Measurements from ENCODE around the gene TMF1. TPM values are rescaled to one million over a fixed set of nuclear protein-coding genes. Genes with fewer than 3 reads are reported as not detected.

Gene TMF1
- total RNA-seq, 2 experiments from 2014 or later, result 47.5 to 49.3 TPM

DNA sequence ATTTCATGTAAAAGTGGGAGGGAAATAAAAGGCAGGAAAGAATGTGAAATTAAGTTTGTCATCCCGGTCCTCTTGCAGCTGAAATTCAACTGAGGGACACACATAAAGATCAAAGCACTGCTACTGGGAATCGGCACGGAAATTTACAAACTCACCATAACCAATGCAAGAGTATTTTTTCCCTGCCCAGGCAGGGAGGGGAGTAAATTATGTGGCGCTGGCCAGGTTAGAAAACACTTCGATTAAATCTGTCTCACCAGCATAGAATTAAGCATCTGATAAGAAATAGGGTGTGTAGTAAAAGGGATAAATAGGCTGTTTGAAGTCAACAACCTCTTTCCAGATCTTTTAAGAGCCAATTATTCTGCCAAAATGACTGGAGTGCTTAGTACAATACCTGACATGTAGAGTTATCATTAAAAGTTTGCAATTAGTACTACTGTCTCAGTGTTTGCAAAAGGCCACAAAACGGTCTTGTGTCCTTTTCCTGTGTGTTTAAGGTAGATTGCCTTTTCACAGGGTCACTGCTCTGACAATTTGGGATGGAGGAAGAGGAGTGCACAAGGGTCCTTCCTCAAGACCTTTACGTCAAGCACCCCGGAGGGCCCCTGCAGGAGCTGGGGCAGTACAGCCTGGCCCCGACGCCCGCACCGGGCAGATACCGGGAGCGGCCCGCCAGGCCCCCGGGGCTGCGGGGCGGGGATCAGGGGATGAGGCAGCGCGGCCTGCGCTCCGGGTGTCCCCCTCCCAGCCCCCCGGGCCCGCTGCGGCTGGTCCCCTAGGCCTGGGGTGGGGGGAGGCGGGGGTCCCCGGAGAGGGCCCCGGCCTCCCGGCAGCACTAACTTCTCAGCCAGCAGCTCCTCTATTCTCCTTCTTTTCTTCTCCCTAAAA is 27.4 kb upstream of the TMF1 start:
- Mint-ChIP-seq H3K27me3 (ENCODE audit: low read depth) (no peaks in the 10 kb centered on the region), H3K4me1 (ENCODE audit: low read depth) (peaks cover 69% of the 10 kb centered on the region), H3K4me3 (peak overlapping the region; percentile 81), H3K36me3 (ENCODE audit: low read depth) (peaks cover 26% of the 10 kb centered on the region), H3K9me3 (ENCODE audit: insufficient read depth) (no peaks in the 10 kb centered on the region), H3K27ac (peak overlapping the region; percentile 77)
- peak; percentile 25 for ATAC-seq
- ChIA-PET CTCF (interaction anchor here (2.8 kb wide), 1 partner anchor 15 kb away, joined by 11 read pairs; no protein-coding TSS in a partner anchor), POLR2A (interaction anchor here (1.0 to 8.7 kb wide), 10 partner anchors 8 to 120 kb away, joined by 3 to 50 read pairs (median 7); partner anchors contain the start of gene TMF1)
- DNase-seq, result no peak

DNA sequence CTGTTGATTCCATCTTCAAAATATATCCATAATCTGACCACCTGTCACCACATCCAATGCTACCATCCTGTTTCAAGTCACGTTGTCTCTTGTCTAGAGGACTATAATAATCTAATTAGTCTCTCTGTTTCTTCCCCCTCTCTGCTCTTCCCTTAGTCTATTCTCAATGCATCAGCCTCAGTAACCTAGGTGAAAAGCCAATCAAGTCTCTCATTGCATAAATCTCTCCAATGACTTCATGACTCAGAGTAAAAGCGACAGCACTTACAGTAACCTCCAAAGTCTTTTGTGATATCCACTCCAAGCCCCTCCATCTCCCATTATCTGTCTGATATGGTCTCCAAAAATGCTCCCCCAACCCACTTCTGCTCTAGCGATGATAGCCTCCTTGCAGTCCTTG is 20.8 kb upstream of the TMF1 start:
- Mint-ChIP-seq H3K4me3 (no peak overlapping the region), H3K27ac (no peak overlapping the region), H3K36me3 (ENCODE audit: low read depth) (peaks cover 57% of the 10 kb centered on the region), H3K27me3 (ENCODE audit: low read depth) (no peaks in the 10 kb centered on the region), H3K9me3 (ENCODE audit: insufficient read depth) (no peaks in the 10 kb centered on the region), H3K4me1 (ENCODE audit: low read depth) (peaks cover 46% of the 10 kb centered on the region)
- DNase-seq (no peak), ATAC-seq (no peak)
- ChIA-PET POLR2A (interaction anchor here (1.0 kb wide), 1 partner anchor 15 kb away, joined by 3 read pairs; no protein-coding TSS in a partner anchor), CTCF (no interaction called here)

DNA sequence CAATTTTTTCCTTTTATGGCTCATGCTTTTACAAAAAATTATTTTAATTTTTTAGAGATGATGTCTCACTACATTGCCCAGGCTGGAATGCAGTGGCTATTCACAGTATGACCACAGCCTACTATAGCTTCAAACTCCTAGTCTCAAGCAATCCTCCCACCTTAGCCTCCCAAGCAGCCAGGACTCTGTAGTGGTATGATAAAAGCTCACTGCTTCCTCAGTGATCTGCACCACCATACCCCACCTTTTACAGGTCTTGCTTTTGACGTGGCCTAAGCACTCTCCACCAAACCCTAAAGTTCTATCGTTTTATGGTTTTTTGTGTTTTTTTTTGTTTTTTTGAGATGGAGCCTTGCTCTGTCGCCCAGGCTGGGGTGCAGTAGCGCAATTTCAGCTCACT is 14.0 kb upstream of the TMF1 start:
- Mint-ChIP-seq H3K4me3 (no peak overlapping the region), H3K9me3 (ENCODE audit: insufficient read depth) (no peaks in the 10 kb centered on the region), H3K27ac (peak overlapping the region; percentile 81), H3K27me3 (ENCODE audit: low read depth) (no peaks in the 10 kb centered on the region), H3K36me3 (ENCODE audit: low read depth) (peaks cover 66% of the 10 kb centered on the region), H3K4me1 (ENCODE audit: low read depth) (peaks cover 50% of the 10 kb centered on the region)
- ChIA-PET POLR2A (interaction anchor here (0.6 to 4.5 kb wide), 4 partner anchors 14 to 25 kb away, joined by 3 to 54 read pairs (median 20); partner anchors contain the start of genes ARL6IP5 and TMF1), CTCF (interaction anchor here (0.8 to 2.9 kb wide), 3 partner anchors 12 to 55 kb away, joined by 3 to 11 read pairs (median 4); partner anchors contain the start of gene ARL6IP5)
- ATAC-seq (peak; percentile 48), DNase-seq (no peak)

DNA sequence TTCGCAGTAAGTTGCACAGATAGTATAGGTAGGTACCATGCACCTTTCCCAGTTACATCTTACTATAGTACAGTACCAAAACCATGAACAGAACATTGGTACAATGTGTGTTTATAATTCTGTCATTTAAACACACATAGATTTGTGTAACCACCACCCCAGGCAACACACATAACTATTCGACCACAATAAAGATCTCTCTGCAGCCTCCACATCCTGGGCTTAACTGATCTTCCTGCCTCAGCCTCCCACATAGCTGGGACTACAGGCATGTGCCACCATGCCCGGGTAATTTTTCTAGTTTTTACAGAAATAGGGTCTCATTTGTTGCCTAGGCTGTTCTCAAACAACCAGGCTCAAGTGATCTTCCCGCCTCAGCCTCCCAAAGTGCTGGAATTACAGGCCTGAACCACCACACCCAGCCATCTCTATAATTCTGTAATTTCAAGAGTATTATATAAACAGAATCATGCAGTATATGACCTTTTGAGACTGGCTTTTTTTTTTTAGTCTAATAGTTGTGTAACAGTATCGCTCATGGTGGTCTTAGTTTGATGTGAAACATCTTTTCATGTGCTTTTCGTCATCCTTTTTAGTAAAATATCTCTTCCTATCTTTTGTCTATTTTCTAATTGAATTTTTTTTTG is 13.3 kb upstream of the TMF1 start:
- H3K4me1 Mint-ChIP-seq (ENCODE audit: low read depth), result peaks cover 50% of the 10 kb centered on the region
- peaks cover 66% of the 10 kb centered on the region for H3K36me3 Mint-ChIP-seq (ENCODE audit: low read depth)
- peak overlapping the region; percentile 55 for H3K4me3 Mint-ChIP-seq
- ChIA-PET CTCF (interaction anchor here (0.8 to 2.9 kb wide), 7 partner anchors 13 to 55 kb away, joined by 3 to 23 read pairs (median 7); partner anchors contain the start of genes ARL6IP5 and TMF1), POLR2A (interaction anchor here (0.8 to 4.5 kb wide), 5 partner anchors 13 to 27 kb away, joined by 3 to 54 read pairs (median 16); partner anchors contain the start of genes ARL6IP5, TMF1 and UBA3)
- ATAC-seq, result peak; percentile 82
- H3K27me3 Mint-ChIP-seq (ENCODE audit: low read depth), result no peaks in the 10 kb centered on the region
- DNase-seq, result peak; percentile 55
- peak overlapping the region; percentile 81 for H3K27ac Mint-ChIP-seq
- no peaks in the 10 kb centered on the region for H3K9me3 Mint-ChIP-seq (ENCODE audit: insufficient read depth)

DNA sequence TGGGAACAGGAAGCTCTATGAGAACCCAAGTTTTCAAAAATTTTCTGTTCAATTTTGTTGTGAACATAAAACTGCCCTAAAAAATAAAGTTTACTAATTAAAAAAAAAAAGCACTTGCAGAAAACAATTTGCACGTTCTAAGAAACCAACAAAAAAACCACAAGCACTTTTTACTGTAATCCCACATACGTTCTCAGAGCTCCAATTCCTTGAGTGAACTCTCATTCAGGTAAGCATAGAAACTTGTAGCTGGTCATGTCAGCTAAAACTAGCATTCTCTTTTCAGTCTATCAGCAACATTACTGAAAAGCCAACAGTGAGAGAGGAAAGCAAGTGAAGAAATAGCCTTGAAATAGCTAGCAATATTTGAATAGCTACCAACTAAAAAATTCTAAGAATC is 11.5 kb upstream of the TMF1 start:
- CTCF ChIA-PET, result interaction anchor here (0.8 to 2.9 kb wide), 9 partner anchors 11 to 136 kb away, joined by 3 to 23 read pairs (median 4); partner anchors contain the start of genes ARL6IP5 and TMF1
- H3K27ac Mint-ChIP-seq, result peak overlapping the region; percentile 81
- H3K36me3 Mint-ChIP-seq (ENCODE audit: low read depth), result peaks cover 73% of the 10 kb centered on the region
- H3K4me1 Mint-ChIP-seq (ENCODE audit: low read depth), result peaks cover 60% of the 10 kb centered on the region
- ATAC-seq (no peak), DNase-seq (no peak)
- peak overlapping the region; percentile 55 for H3K4me3 Mint-ChIP-seq
- POLR2A ChIA-PET, result interaction anchor here (1.2 to 4.5 kb wide), 5 partner anchors 11 to 28 kb away, joined by 4 to 54 read pairs (median 16); partner anchors contain the start of genes ARL6IP5, TMF1 and UBA3
- peaks cover 4% of the 10 kb centered on the region for H3K9me3 Mint-ChIP-seq (ENCODE audit: insufficient read depth)
- H3K27me3 Mint-ChIP-seq (ENCODE audit: low read depth), result no peaks in the 10 kb centered on the region

DNA sequence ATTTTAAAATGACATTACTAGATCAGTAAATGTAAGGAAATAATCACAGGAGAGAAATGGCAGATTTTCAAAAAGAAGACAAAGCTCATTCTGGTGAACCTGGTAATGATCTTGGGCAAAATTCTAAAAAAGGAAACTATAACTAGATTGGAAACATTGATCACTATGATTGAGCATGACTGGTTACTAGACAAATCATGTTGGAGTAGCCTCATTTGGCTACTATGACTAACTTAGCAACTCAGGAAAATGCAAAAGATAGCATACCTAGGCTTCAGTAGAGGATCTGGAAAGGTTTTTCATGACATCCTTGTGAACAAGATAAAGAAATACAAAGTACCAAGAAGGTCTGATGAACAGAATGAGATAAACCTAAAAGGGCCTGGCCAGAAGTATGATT is 7.6 kb upstream of the TMF1 start:
- H3K36me3 Mint-ChIP-seq (ENCODE audit: low read depth), result peaks cover 78% of the 10 kb centered on the region
- ATAC-seq (no peak), DNase-seq (no peak)
- POLR2A ChIA-PET, result interaction anchor here (3.8 kb wide), 1 partner anchor 23 kb away, joined by 50 read pairs; the partner anchor contains the start of genes ARL6IP5 and UBA3
- CTCF ChIA-PET, result interaction anchor here (0.7 to 2.8 kb wide), 2 partner anchors 32 to 247 kb away, joined by 3 to 9 read pairs; no protein-coding TSS in a partner anchor
- H3K27me3 Mint-ChIP-seq (ENCODE audit: low read depth), result no peaks in the 10 kb centered on the region
- no peak overlapping the region for H3K4me3 Mint-ChIP-seq
- peaks cover 59% of the 10 kb centered on the region for H3K4me1 Mint-ChIP-seq (ENCODE audit: low read depth)
- H3K27ac Mint-ChIP-seq, result peak overlapping the region; percentile 90
- peaks cover 4% of the 10 kb centered on the region for H3K9me3 Mint-ChIP-seq (ENCODE audit: insufficient read depth)

DNA sequence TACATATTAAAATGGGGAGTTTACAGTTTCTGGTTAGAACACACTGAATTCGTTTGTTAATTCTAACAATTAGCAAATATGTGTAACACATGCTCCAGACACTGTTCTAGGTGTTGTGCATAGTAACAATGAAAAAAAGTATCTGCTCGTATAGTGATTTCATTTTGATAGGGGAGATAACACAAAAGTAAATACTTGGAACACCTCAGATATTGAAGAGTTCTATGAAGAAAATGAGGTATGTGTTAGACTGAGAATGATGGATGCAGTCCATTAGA is 6.8 kb upstream of the TMF1 start:
- no peak for DNase-seq
- Mint-ChIP-seq H3K27me3 (ENCODE audit: low read depth) (no peaks in the 10 kb centered on the region), H3K9me3 (ENCODE audit: insufficient read depth) (peaks cover 4% of the 10 kb centered on the region), H3K27ac (peak overlapping the region; percentile 90), H3K4me1 (ENCODE audit: low read depth) (peaks cover 50% of the 10 kb centered on the region), H3K4me3 (peak overlapping the region; percentile 41), H3K36me3 (ENCODE audit: low read depth) (peaks cover 72% of the 10 kb centered on the region)
- POLR2A ChIA-PET, result interaction anchor here (0.9 to 3.8 kb wide), 4 partner anchors 14 to 35 kb away, joined by 3 to 50 read pairs (median 6); partner anchors contain the start of genes ARL6IP5 and UBA3
- CTCF ChIA-PET, result interaction anchor here (0.9 to 2.8 kb wide), 3 partner anchors 25 to 33 kb away, joined by 4 to 9 read pairs (median 4); no protein-coding TSS in a partner anchor
- peak; percentile 18 for ATAC-seq

DNA sequence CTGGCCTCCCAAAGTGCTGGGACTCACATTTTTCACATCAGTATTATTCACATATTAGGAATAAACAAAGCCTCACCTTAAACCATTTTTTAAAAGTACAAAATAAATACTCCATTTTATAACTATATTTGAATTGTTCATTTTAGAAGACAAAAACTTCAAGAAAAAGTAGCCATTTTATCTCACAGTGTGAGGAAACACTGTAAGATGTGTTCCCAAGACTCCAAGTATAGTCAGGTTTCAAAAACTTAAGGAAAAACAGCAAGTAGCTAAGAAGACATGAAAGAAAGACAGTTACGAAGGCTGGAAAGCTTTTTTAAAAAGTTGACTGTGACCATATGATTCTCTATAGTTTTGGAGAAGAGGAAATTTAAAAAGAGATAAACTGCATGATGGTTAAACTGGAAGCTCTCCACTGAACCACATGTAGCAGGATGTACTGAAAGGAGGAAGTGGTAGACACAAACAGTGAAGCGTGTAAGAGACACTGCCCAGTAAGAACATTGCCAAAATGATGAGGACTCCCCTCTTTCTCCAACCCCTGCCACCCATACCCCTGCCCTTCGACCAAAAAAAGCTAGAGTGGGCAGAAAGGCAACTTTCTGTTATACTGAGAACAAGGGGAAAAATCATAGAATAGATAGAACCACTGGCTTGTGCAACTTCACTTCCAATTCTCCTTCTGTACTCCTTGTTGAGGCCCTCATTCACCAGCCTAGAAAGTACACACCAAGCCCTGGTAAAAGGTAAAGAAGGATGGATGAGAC is 6.2 kb upstream of the TMF1 start:
- ATAC-seq (peak; percentile 99), DNase-seq (peak; percentile 49)
- CTCF ChIA-PET, result interaction anchor here (0.9 to 2.8 kb wide), 3 partner anchors 26 to 34 kb away, joined by 4 to 9 read pairs (median 4); no protein-coding TSS in a partner anchor
- Mint-ChIP-seq H3K9me3 (ENCODE audit: insufficient read depth) (peaks cover 4% of the 10 kb centered on the region), H3K4me3 (peak overlapping the region; percentile 41), H3K27me3 (ENCODE audit: low read depth) (no peaks in the 10 kb centered on the region), H3K27ac (peak overlapping the region; percentile 90), H3K36me3 (ENCODE audit: low read depth) (peaks cover 71% of the 10 kb centered on the region), H3K4me1 (ENCODE audit: low read depth) (peaks cover 47% of the 10 kb centered on the region)
- POLR2A ChIA-PET, result interaction anchor here (0.9 to 3.8 kb wide), 4 partner anchors 14 to 35 kb away, joined by 3 to 50 read pairs (median 6); partner anchors contain the start of genes ARL6IP5 and UBA3

DNA sequence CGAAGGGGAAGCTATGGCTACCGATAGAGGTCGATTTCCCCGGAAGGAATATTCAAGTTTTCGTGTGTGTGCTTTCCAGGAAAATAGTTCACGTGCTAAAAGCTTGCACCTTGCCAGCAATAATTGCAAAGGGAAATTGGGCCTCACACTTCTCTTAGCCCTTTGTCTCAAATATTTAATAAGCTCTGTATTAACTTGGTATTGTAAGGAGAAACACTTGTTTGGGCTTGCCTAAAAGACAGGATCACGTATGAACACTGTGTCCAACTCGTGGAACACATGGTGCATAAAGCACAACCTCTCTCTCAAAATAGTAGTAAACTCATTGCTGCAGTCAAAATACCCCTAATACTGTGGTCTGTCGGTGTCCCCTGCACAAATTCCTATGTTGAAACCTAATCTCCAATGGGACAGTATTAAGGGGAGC is 352 bp upstream of the TMF1 start:
- ChIA-PET CTCF (interaction anchor here (0.8 to 4.0 kb wide), 9 partner anchors 9 to 109 kb away, joined by 3 to 23 read pairs (median 6); no protein-coding TSS in a partner anchor), POLR2A (interaction anchor here (0.8 to 4.4 kb wide), 12 partner anchors 9 to 50 kb away, joined by 3 to 83 read pairs (median 5); partner anchors contain the start of genes ARL6IP5 and UBA3)
- H3K4me3 Mint-ChIP-seq, result peak overlapping the region; percentile 90
- no peaks in the 10 kb centered on the region for H3K9me3 Mint-ChIP-seq (ENCODE audit: insufficient read depth)
- H3K27me3 Mint-ChIP-seq (ENCODE audit: low read depth), result no peaks in the 10 kb centered on the region
- H3K4me1 Mint-ChIP-seq (ENCODE audit: low read depth), result peaks cover 53% of the 10 kb centered on the region
- peaks cover 53% of the 10 kb centered on the region for H3K36me3 Mint-ChIP-seq (ENCODE audit: low read depth)
- ATAC-seq (peak; percentile 32), DNase-seq (no peak)
- H3K27ac Mint-ChIP-seq, result peak overlapping the region; percentile 91

DNA sequence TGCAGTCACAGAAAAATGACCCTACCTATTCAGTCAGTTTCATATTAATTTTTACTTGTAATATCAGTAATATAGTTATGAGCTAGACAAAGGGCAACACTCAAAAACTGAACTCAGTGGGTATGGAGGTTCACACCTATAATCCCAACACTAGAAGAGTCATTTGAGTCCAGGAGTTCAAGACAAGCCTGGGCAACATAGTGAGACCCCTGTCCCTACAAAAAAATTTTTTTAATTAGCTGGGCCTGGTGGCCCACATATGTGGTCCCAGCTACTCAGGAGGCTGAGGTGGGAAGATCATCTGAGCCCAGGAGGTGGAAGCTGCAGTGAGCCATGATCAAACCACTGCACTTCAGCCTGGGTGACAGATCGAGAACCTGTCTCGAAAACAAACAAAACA is 3.1 kb downstream of the TMF1 start:
- DNase-seq (no peak), ATAC-seq (no peak)
- H3K4me1 Mint-ChIP-seq (ENCODE audit: low read depth), result peaks cover 52% of the 10 kb centered on the region
- POLR2A ChIA-PET, result interaction anchor here (1.3 to 1.6 kb wide), 2 partner anchors 31 to 41 kb away, joined by 3 read pairs; partner anchors contain the start of gene UBA3
- peak overlapping the region; percentile 90 for H3K4me3 Mint-ChIP-seq
- CTCF ChIA-PET, result no interaction called here
- no peak overlapping the region for H3K27ac Mint-ChIP-seq
- no peaks in the 10 kb centered on the region for H3K27me3 Mint-ChIP-seq (ENCODE audit: low read depth)
- peaks cover 54% of the 10 kb centered on the region for H3K36me3 Mint-ChIP-seq (ENCODE audit: low read depth)
- H3K9me3 Mint-ChIP-seq (ENCODE audit: insufficient read depth), result no peaks in the 10 kb centered on the region
